H1 (cell line): ENCODE data around the gene VDAC2. TPM values are rescaled to one million over a fixed set of nuclear protein-coding genes. Genes with fewer than 3 reads are reported as not detected.

ENCODE experiments used
- CTCF ChIA-PET: fragments of 300-600 bp; sonication (Branson Sonifier 250); formaldehyde crosslinking; loops from one replicate; lab custom pipeline; 2021; ENCODE audit not compliant: partially characterized antibody; lab: Charles Lee
- POLR2A ChIA-PET: fragments of 300-600 bp; sonication (Branson Sonifier 250); formaldehyde crosslinking; loops from one replicate; lab custom pipeline; 2021; ENCODE audit warnings: inconsistent platforms; ENCODE audit not compliant: partially characterized antibody; lab: Charles Lee
- DNase-seq, 2 experiments: peaks; one replicate each; pipeline versions ENCODE4 v3.0.0 to v3.0.0-alpha.2; 2010 to 2022; ENCODE audit warnings: low spot score in 2 of 2, low read depth in 1 of 2, mixed read lengths in 1 of 2
- FAIRE-seq: peaks from 2 replicates; lab custom pipeline; 2011; peaks lifted over from hg19 to GRCh38; lab: Jason Lieb, UNC
- H2AFZ ChIP-seq: 2 replicates; pipeline ENCODE4 v1.8.1; 2012; ENCODE audit warnings: low read length, inconsistent platforms
- H2AK5ac ChIP-seq: 2 replicates; pipeline ENCODE4 v1.6.1; 2013; ENCODE audit warnings: low read depth, low read length
- H2BK120ac ChIP-seq: replicated peaks from 2 replicates; pipeline ENCODE3; 2013; ENCODE audit warnings: low read depth, low read length, inconsistent platforms
- H2BK12ac ChIP-seq: 2 replicates; pipeline ENCODE4 v1.6.1; 2013; ENCODE audit warnings: low read depth, low read length
- H2BK15ac ChIP-seq: 2 replicates; pipeline ENCODE4 v1.6.1; 2013; ENCODE audit warnings: low read length
- H2BK20ac ChIP-seq: 2 replicates; pipeline ENCODE4 v1.6.1; 2013; ENCODE audit warnings: low read length
- H2BK5ac ChIP-seq: 2 replicates; pipeline ENCODE4 v1.6.1; 2013; ENCODE audit warnings: low read depth, low read length
- H3K14ac ChIP-seq: 2 replicates; pipeline ENCODE4 v1.6.1; 2013; ENCODE audit warnings: inconsistent platforms; ENCODE audit not compliant: insufficient read length
- H3K18ac ChIP-seq: 2 replicates; pipeline ENCODE4 v1.6.1; 2013; ENCODE audit warnings: low read length; ENCODE audit errors: extremely low read depth
- H3K23ac ChIP-seq: 2 replicates; pipeline ENCODE4 v1.6.1; 2013; ENCODE audit warnings: inconsistent platforms; ENCODE audit not compliant: insufficient read length
- H3K23me2 ChIP-seq: 2 replicates; pipeline ENCODE4 v1.6.1; 2013; ENCODE audit warnings: low read depth, low read length
- H3K27ac ChIP-seq: 2 replicates; pipeline ENCODE4 v1.6.1; 2011; ENCODE audit warnings: low read depth, low read length, inconsistent platforms
- H3K27me3 ChIP-seq, 4 experiments: replicated peaks in 1 of 4; 1 replicate in 1 of 4; 2 replicates in 3 of 4; pipeline versions ENCODE4 v1.6.1 to v1.8.1; 2011 to 2013; ENCODE audit warnings: low read length in 3 of 4, mild to moderate bottlenecking in 3 of 4, inconsistent platforms in 2 of 4, mixed read lengths in 2 of 4, moderate library complexity in 1 of 4; ENCODE audit not compliant: control insufficient read depth in 3 of 4, insufficient read depth in 3 of 4; ENCODE audit errors: extremely low read depth in 1 of 4
- H3K36me3 ChIP-seq, 4 experiments: 2 replicates each; pipeline versions ENCODE4 v1.6.1 to v1.8.1; 2011 to 2013; ENCODE audit warnings: mild to moderate bottlenecking in 4 of 4, low read length in 3 of 4, moderate library complexity in 2 of 4, control low read depth in 1 of 4, inconsistent platforms in 1 of 4; ENCODE audit not compliant: insufficient read depth in 4 of 4, control insufficient read depth in 2 of 4
- H3K4ac ChIP-seq: replicated peaks from 2 replicates; pipeline ENCODE3; 2013; ENCODE audit warnings: low read length, low read depth, mixed read lengths, inconsistent platforms; ENCODE audit not compliant: insufficient read length
- H3K4me1 ChIP-seq, 4 experiments: replicated peaks in 1 of 4; 1 replicate in 1 of 4; 2 replicates in 3 of 4; pipeline versions ENCODE4 v1.6.1 to v1.8.1; 2011 to 2013; ENCODE audit warnings: low read length in 3 of 4, inconsistent platforms in 2 of 4, mixed read lengths in 1 of 4; ENCODE audit not compliant: insufficient read depth in 4 of 4, control insufficient read depth in 3 of 4
- H3K4me2 ChIP-seq, 2 experiments: 2 replicates each; pipeline versions ENCODE4 v1.6.1 to v1.8.1; 2011 to 2013; ENCODE audit warnings: low read depth in 2 of 2, low read length in 2 of 2, control low read depth in 1 of 2, inconsistent platforms in 1 of 2, mild to moderate bottlenecking in 1 of 2; ENCODE audit not compliant: insufficient read depth in 1 of 2
- H3K4me3 ChIP-seq, 4 experiments: fragments of 200-600, 300-600 bp in 1 of 4; sonication (generic), shearing (Covaris generic), sonication (Bioruptor Twin) in 1 of 4; 2 replicates each; pipeline versions ENCODE4 v1.5.1 to v1.8.1; 2011 to 2016; ENCODE audit warnings: low read length in 4 of 4, low read depth in 3 of 4, control low read depth in 2 of 4, inconsistent platforms in 2 of 4, mild to moderate bottlenecking in 2 of 4, mixed read lengths in 1 of 4, moderate library complexity in 1 of 4; ENCODE audit not compliant: insufficient read depth in 2 of 4; ENCODE audit errors: extremely low read depth in 1 of 4
- H3K56ac ChIP-seq: replicated peaks from 2 replicates; pipeline ENCODE3; 2013; ENCODE audit warnings: low read depth, mild to moderate bottlenecking, mixed read lengths, low read length, inconsistent platforms; ENCODE audit not compliant: insufficient read length
- H3K79me1 ChIP-seq: 2 replicates; pipeline ENCODE4 v1.6.1; 2013; ENCODE audit warnings: low read depth, low read length, control low read depth
- H3K79me2 ChIP-seq, 2 experiments: 2 replicates each; pipeline versions ENCODE4 v1.6.1 to v1.8.1; 2012 to 2013; ENCODE audit warnings: low read length in 2 of 2, mild to moderate bottlenecking in 2 of 2, inconsistent platforms in 1 of 2; ENCODE audit not compliant: insufficient read depth in 2 of 2, control insufficient read depth in 1 of 2
- H3K9ac ChIP-seq, 4 experiments: replicated peaks in 1 of 4; 1 replicate in 1 of 4; 2 replicates in 3 of 4; pipeline versions ENCODE4 v1.6.1 to v1.8.1; 2011 to 2013; ENCODE audit warnings: low read depth in 3 of 4, low read length in 3 of 4, control low read depth in 2 of 4, mild to moderate bottlenecking in 2 of 4, moderate library complexity in 2 of 4, inconsistent platforms in 1 of 4; ENCODE audit errors: extremely low read depth in 1 of 4
- H3K9me3 ChIP-seq, 2 experiments: 2 replicates each; pipeline versions ENCODE4 v1.6.1 to v1.8.1; 2012 to 2013; ENCODE audit warnings: mild to moderate bottlenecking in 2 of 2, moderate library complexity in 2 of 2, control low read depth in 1 of 2, inconsistent platforms in 1 of 2, low read depth in 1 of 2, low read length in 1 of 2, mixed read lengths in 1 of 2; ENCODE audit not compliant: insufficient read depth in 2 of 2
- H4K20me1 ChIP-seq, 2 experiments: replicated peaks in 1 of 2; 2 replicates each; pipeline versions ENCODE3 to v1.8.1; 2011 to 2013; ENCODE audit warnings: inconsistent platforms in 2 of 2, low read length in 2 of 2, mild to moderate bottlenecking in 1 of 2; ENCODE audit not compliant: insufficient read depth in 2 of 2, control insufficient read depth in 1 of 2
- H4K5ac ChIP-seq: 2 replicates; pipeline ENCODE4 v1.6.1; 2013; ENCODE audit warnings: low read length, low read depth, mixed read lengths, inconsistent platforms; ENCODE audit not compliant: insufficient read length
- H4K8ac ChIP-seq: 2 replicates; pipeline ENCODE4 v1.8.0; 2013; ENCODE audit warnings: mild to moderate bottlenecking, moderate library complexity, low read length, inconsistent platforms; ENCODE audit not compliant: insufficient read depth; ENCODE audit errors: extremely low read depth
- H4K91ac ChIP-seq: replicated peaks from 2 replicates; pipeline ENCODE3; 2013; ENCODE audit warnings: low read length, mixed read lengths, inconsistent platforms; ENCODE audit not compliant: insufficient read length
- ASH2L ChIP-seq: fragments of 200-600, 300-600 bp; sonication (generic); IDR thresholded peaks from one replicate; pipeline ENCODE4 v1.7.1; 2017; ENCODE audit warnings: low read length
- KDM5A ChIP-seq: fragments of 200-600 bp; IDR thresholded peaks from 2 replicates; pipeline ENCODE4 v1.7.1; 2012; ENCODE audit warnings: mild to moderate bottlenecking, low read length, inconsistent platforms, mixed read lengths
- PHF8 ChIP-seq: fragments of 200-600 bp; sonication (generic); conservative IDR thresholded peaks from 2 replicates; pipeline ENCODE4 v1.7.1; 2012; ENCODE audit warnings: low read depth, mild to moderate bottlenecking, inconsistent platforms, low read length, moderate library complexity
- POLR2A ChIP-seq, 2 experiments: IDR thresholded peaks; 1 replicate in 1 of 2; 2 replicates in 1 of 2; pipeline ENCODE4 v1.6.1; 2011; ENCODE audit warnings: low read depth in 2 of 2, low read length in 2 of 2, mild to moderate bottlenecking in 2 of 2; ENCODE audit errors: control extremely low read depth in 1 of 2
- POLR2AphosphoS5 ChIP-seq: IDR thresholded peaks from 2 replicates; pipeline ENCODE4 v1.6.1; 2011; ENCODE audit warnings: low read depth, low read length
- RBBP5 ChIP-seq: IDR thresholded peaks from 2 replicates; pipeline ENCODE4 v1.7.1; 2012; ENCODE audit warnings: low read depth, mild to moderate bottlenecking, inconsistent platforms, low read length, moderate library complexity, borderline replicate concordance
- RXRA ChIP-seq: IDR thresholded peaks from 2 replicates; pipeline ENCODE4 v1.6.1; 2011; ENCODE audit warnings: low read depth, mild to moderate bottlenecking, low read length, moderate library complexity; ENCODE audit not compliant: insufficient read depth
- SAP30 ChIP-seq: fragments of 300-600 bp; sonication (generic); IDR thresholded peaks from 2 replicates; pipeline ENCODE4 v1.7.1; 2012; ENCODE audit warnings: low read length, moderate library complexity, mild to moderate bottlenecking, inconsistent platforms; ENCODE audit not compliant: insufficient read depth, insufficient replicate concordance
- TAF1 ChIP-seq: IDR thresholded peaks from 2 replicates; pipeline ENCODE4 v1.6.1; 2011; ENCODE audit warnings: mild to moderate bottlenecking, low read depth, low read length
- YY1 ChIP-seq: IDR thresholded peaks from 2 replicates; pipeline ENCODE4 v1.6.1; 2011; ENCODE audit warnings: low read depth, mild to moderate bottlenecking, low read length
- WGBS, 2 experiments: shearing (Covaris generic) in 1 of 2; methylation state at CpG; one replicate each; pipeline versions ENCODE4 v1.1.6 to v1.1.7; 2013 to 2015; ENCODE audit warnings: low lambda C conversion rate in 2 of 2, mixed read lengths in 2 of 2, inconsistent platforms in 1 of 2, low coverage in 1 of 2, missing lambda C conversion rate in 1 of 2; ENCODE audit not compliant: insufficient replicate concordance in 2 of 2, insufficient coverage in 1 of 2, insufficient read length in 1 of 2; ENCODE audit errors: extremely low coverage in 1 of 2, missing lambda C conversion rate in 1 of 2; 5-methylcytosine and 5-hydroxymethylcytosine counted together
- polyA plus RNA-seq, 7 experiments: library from polyadenylated mRNA; depleted of rRNA in 3 of 7; stranded (reverse) in 5 of 7; unstranded in 2 of 7; fragments of >200 nt in 5 of 7; fragments of 200-250 nt in 2 of 7; gene quantifications; 1 replicate in 5 of 7; 2 replicates in 1 of 7; 4 replicates in 1 of 7; pipeline versions ENCODE4 v1.2.1 to v1.2.3, GENCODE V29; 2011 to 2013; ENCODE audit warnings: missing spikeins in 2 of 7, mixed read lengths in 2 of 7
- total RNA-seq: library from RNA; stranded (reverse); fragmentation: NEBNext Ultra II Directional; extraction: Animal tissue kit (Norgen Biotek cat#: 25700); gene quantifications from 2 replicates; pipeline ENCODE4 v1.2.1, GENCODE V29; 2021

Gene VDAC2
- total and polyA plus RNA-seq, 2 of the 8 experiments (the other 6 are each of a cell fraction or from before 2014, with no cell fraction given) = 89.8 to 284 TPM

- no peaks in the 10 kb centered on the region for H3K9me3 ChIP-seq
- peak overlapping the region; percentile 29 for H4K91ac ChIP-seq
- H3K14ac ChIP-seq = no peak overlapping the region
- peak overlapping the region; percentile 94 to 100 (median 96) for H3K4me3 ChIP-seq
- H3K9ac ChIP-seq = peak overlapping the region; percentile 92 to 99 (median 94)
- H3K27me3 ChIP-seq = no peaks in the 10 kb centered on the region
- no peak overlapping the region for H2BK120ac ChIP-seq
- peaks cover 5 to 44% (median 24%) of the 10 kb centered on the region in 4 experiments for H3K36me3 ChIP-seq
- 0 out of 2 replicates have a peak overlapping the region, but pooled peaks have one; percentile 16 for H2BK15ac ChIP-seq
- CTCF ChIA-PET = interaction anchor here (0.6 to 11.0 kb wide), 10 partner anchors 8 to 984 kb away, joined by 3 to 128 read pairs (median 6); partner anchors contain the start of gene COMTD1
- H4K8ac ChIP-seq = peak overlapping the region; percentile 100
- peak overlapping the region; percentile 100 for H3K27ac ChIP-seq
- POLR2A ChIA-PET = interaction anchor here (0.9 to 36.7 kb wide), 14 partner anchors 11 to 1035 kb away, joined by 3 to 801 read pairs (median 5); partner anchors contain the start of gene COMTD1
- peak; percentile 88 for TF ChIP-seq ASH2L
- TF ChIP-seq POLR2AphosphoS5 = peak; percentile 63
- 0 out of 2 replicates have a peak, but pooled peaks have one; percentile 45 for TF ChIP-seq KDM5A
- peak; percentile 25; the same call in 1 of the 2 replicates for TF ChIP-seq TAF1
- peak; percentile 44 for TF ChIP-seq SAP30
- TF ChIP-seq YY1 = peak; percentile 89
- 0 out of 2 replicates have a peak, but pooled peaks have one; percentile 7 for TF ChIP-seq PHF8
- TF ChIP-seq POLR2A (IDR thresholded peaks at IDR 0.05; ENCODE audit: control extremely low read depth in 1 of 2, low read depth in 2 of 2, low read length in 2 of 2) = peak in 1 of 2 experiments; percentile 22; a peak in 1 of 3 replicates
- TF ChIP-seq RXRA = no peak
- no peak; the same call in 1 of the 2 replicates for TF ChIP-seq RBBP5
- no peak for DNase-seq
- H3K23ac ChIP-seq = no peak overlapping the region
- peaks cover 0 to 10% of the 10 kb centered on the region in 2 experiments for H4K20me1 ChIP-seq
- H3K79me1 ChIP-seq = peaks cover 2% of the 10 kb centered on the region; the same call in 1 of the 2 replicates
- WGBS, 2 experiments = 1% methylated on average over 38 of the region's 38 CpGs; no CpG with 5 or more reads in 1 of the 2 experiments
- H2BK12ac ChIP-seq = no peak overlapping the region
- peak overlapping the region; percentile 81 to 92 for H3K4me2 ChIP-seq
- peaks cover 15 to 50% of the 10 kb centered on the region in 2 experiments for H3K79me2 ChIP-seq
- peak overlapping the region; percentile 87 for H3K56ac ChIP-seq
- peak overlapping the region; percentile 85 for H3K4ac ChIP-seq
- no peak overlapping the region; the same call in 1 of the 2 replicates for H3K18ac ChIP-seq
- H2AFZ ChIP-seq = no peak overlapping the region
- FAIRE-seq = no peak
- no peak overlapping the region for H2BK20ac ChIP-seq
- peak overlapping the region; percentile 91 for H4K5ac ChIP-seq
- peak overlapping the region; percentile 100 for H2BK5ac ChIP-seq
- H2AK5ac ChIP-seq = peak overlapping the region; percentile 18; the same call in 1 of the 2 replicates
- H3K23me2 ChIP-seq = peaks cover 10% of the 10 kb centered on the region
- peaks cover 5 to 20% (median 9%) of the 10 kb centered on the region in 4 experiments for H3K4me1 ChIP-seq
These were observed 553 bp downstream of the VDAC2 start for GRCh38 chr10:75211007-75211691.
